ENCODE measurements around the gene SAG. TPM values are rescaled to one million over a fixed set of nuclear protein-coding genes. Genes with fewer than 3 reads are reported as not detected.

The SAG gene
- total and polyA plus RNA-seq, 10 of the 15 experiments (the other 5 are each of a cell fraction or from before 2014, with no cell fraction given) = 0.06 to 0.47 TPM; not detected in 8

- no TSS peak for BruUV-seq (replicated peaks)
- Histone ChIP-seq H3K4me1 (ENCODE audit: control insufficient read depth, insufficient read depth, low read length) (peaks cover 4% of the 10 kb centered on the region; the same call in 1 of the 2 replicates), H3K9ac (ENCODE audit: control insufficient read depth, insufficient read depth, low read length) (no peak overlapping the region), H3K27me3 (replicated peaks in 1 of 2; ENCODE audit: control insufficient read depth in 2 of 2, insufficient read depth in 2 of 2, low read length in 1 of 2) (no peaks in the 10 kb centered on the region; a peak in 1 of 4 replicates), H3K27ac (ENCODE audit: control insufficient read depth, insufficient read depth) (no peak overlapping the region), H3K36me3 (ENCODE audit: control insufficient read depth in 2 of 2, insufficient read depth in 2 of 2, low read length in 1 of 2) (no peaks in the 10 kb centered on the region), H3K4me2 (ENCODE audit: control insufficient read depth, insufficient read depth) (no peak overlapping the region), H2AFZ (ENCODE audit: control insufficient read depth, low read depth, low read length) (no peak overlapping the region), H3K9me3 (replicated peaks; ENCODE audit: control insufficient read depth, insufficient read depth, low read length) (no peaks in the 10 kb centered on the region), H4K20me1 (ENCODE audit: control insufficient read depth, insufficient read depth) (no peaks in the 10 kb centered on the region), H3K4me3 (no peak overlapping the region), H3K79me2 (ENCODE audit: control insufficient read depth, insufficient read depth, low read length) (no peaks in the 10 kb centered on the region)
- in situ Hi-C loops (cut with MboI) (no loop called here), intact Hi-C loops (cut with micrococcal nuclease; ENCODE audit: unreplicated experiment) (no loop called here)
- ChIA-PET RAD21 (ENCODE audit: unreplicated experiment) (no interaction called here), POLR2A (no interaction called here), CTCF (no interaction called here), SMC1A (ENCODE audit: uncharacterized antibody, unreplicated experiment) (no interaction called here)
- FAIRE-seq (no peak), ATAC-seq (no peak), DNase-seq (ENCODE audit: low read depth, low spot score) (no peak)
- TF ChIP-seq IRF3 (IDR thresholded peaks at IDR 0.05) (no peak), NR2C1 (IDR thresholded peaks at IDR 0.05) (no peak), SPI1 (IDR thresholded peaks at IDR 0.05; ENCODE audit: borderline replicate concordance, insufficient read depth, low read depth, low read length) (no peak), FOXK2 (IDR thresholded peaks at IDR 0.05) (no peak), BCL11A (IDR thresholded peaks at IDR 0.05; ENCODE audit: low read depth, low read length) (no peak), BCLAF1 (IDR thresholded peaks at IDR 0.05) (no peak), LARP7 (IDR thresholded peaks at IDR 0.05) (no peak), CBX3 (IDR thresholded peaks at IDR 0.05; ENCODE audit: borderline replicate concordance, low read depth) (no peak), REST (IDR thresholded peaks at IDR 0.05; ENCODE audit: low read depth, low read length) (no peak), ZNF384 (IDR thresholded peaks at IDR 0.05; ENCODE audit: borderline replicate concordance, low read depth, low read length) (no peak), NFYA (IDR thresholded peaks at IDR 0.05; ENCODE audit: borderline replicate concordance, low read depth, low read length) (no peak), GATAD2B (conservative IDR thresholded peaks at IDR 0.05; ENCODE audit: low read depth) (no peak), CHD1 (IDR thresholded peaks at IDR 0.05; ENCODE audit: low read depth, low read length) (no peak), PAX8 (IDR thresholded peaks at IDR 0.05) (no peak)
- WGBS (ENCODE audit: insufficient coverage, insufficient replicate concordance, low lambda C conversion rate, missing lambda C conversion rate) = 38% methylated on average over 3 of the region's 3 CpGs
Observed at GRCh38 chr2:233339427-233339826, 31.8 kb downstream of the SAG start.
